HG03354 (cell line): Measurements from ENCODE around the gene SLCO3A1.

Experiments used
- ATAC-seq: cut with Tn5 transposase; IDR thresholded peaks from one replicate; pipeline ENCODE4 v1.9.1; 2021; ENCODE audit warnings: mild to moderate bottlenecking; ENCODE audit not compliant: unreplicated experiment, poor library complexity, severe bottlenecking

SLCO3A1 gene

DNA sequence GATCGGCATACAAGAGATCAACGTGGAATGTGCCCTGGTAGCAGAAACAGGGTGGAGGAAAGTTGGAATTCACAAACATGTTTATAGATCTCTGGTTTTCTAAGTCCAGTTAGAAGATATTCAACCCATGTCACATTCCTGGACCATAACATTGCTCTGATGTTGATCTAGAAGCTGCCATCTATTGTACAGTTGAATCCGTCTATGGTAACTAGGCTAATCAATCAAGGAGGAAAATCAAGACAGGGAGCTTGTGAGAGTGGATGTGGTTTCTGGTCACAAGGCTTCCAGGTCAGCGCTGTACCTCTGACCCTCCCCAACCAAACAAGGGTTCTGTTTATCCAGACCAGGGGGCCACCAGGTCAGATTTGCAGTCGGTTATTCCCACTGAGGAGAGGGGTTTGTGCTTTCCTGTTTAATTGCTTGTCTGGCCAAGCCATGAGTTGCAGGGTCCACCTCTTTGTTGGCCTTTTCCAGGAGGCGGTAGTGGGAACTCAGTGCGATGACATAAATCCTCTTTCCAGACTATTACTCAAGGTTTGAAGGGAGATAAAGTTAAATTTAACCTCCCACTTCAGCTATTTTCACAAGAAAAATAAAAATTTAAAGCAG is 130.3 kb downstream of the SLCO3A1 start:
- ATAC-seq: no peak

DNA sequence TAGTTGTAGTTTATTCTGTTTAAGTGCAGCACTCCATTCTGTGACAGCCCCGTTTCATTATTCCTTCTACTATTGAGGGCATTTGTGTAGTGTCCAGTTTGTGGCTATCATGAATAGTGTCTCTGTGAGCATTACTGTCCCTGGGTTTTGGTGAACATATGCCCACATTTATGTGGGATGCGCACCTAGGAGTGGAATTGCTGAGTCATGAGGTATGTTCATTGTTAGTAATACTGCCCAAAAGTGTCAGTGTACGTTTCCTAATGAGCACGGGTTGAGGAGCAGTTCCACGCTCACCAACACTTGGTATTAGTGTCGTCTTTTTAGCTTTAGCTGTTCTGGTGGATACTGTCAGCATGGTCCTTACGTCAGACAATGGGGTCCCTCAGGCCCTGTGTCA is 131.8 kb downstream of the SLCO3A1 start:
- no peak for ATAC-seq

DNA sequence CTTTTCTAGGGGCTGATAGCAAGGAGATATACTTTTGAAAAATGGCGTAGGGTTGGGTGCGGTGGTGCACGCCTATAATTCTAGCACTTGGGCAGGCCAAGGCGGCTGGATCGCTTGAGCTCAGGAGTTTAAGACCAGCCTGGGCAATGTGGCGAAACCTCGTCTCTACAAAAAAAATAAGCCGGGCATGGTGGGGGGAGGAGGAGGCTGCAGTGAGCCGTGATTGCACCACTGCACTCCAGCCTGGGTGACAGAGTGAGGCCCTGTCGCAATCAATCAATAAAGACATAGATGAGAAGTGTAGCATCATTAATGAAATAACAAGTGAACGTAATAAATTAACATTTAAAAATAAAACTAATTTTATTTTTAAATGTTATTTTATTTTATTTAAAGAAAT is 134.6 kb downstream of the SLCO3A1 start:
- no peak for ATAC-seq

DNA sequence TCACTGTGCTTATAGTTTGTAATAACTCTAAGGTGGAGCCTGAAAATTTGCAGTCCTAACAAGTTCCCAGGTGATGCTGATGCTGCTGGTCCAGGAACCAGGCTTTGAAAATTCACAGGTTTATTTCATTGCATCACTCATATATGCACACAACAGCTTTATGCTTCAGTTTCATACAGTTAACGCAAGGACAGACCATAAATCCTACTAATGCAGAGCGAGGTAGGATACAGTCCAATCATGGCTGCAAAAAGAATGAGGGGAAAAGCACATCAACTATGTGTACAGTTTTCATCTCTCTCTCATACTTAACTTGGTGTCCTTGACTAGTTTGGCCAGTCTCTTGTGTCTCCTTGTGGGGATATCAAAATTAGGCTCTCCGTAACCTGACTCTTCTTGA is 135.1 kb downstream of the SLCO3A1 start:
- no peak for ATAC-seq

DNA sequence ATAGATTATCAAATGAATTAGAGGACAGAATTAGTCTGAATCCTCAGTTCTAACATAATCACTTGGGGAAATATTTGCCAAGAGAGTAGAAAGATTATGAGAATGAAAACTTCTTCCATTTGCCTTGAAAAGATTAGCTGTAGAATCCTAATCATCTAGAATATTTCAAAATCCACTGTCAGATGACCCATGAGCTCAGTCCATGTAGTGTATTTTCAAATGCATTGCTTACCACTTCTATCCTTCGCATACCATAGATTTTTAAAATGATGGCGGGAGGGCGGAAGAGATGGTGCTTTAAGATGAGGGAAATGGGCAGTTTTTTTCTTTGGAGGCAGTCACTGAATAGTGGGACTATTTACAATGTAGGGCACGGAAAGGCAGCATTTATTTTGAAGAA is 136.3 kb downstream of the SLCO3A1 start:
- ATAC-seq: no peak

DNA sequence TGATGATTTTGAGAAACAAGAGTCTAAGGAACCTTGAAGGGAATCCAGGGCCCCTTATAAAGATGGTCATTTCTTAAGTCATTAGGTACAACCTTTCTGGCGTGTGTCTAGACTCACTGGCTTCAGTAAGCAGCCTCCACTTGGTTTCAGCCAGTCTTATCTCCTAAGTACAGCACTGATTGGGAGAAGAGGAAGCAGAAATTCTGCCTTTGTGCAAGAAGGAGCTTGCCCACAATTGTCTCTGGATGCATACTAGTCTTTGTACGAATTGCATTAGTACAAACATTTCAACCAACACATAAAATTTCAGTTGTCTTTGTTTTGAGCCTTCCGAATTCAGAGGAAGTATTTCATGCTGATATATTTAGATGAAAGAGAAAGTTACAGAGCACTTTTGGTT is 139.4 kb downstream of the SLCO3A1 start:
- no peak for ATAC-seq

DNA sequence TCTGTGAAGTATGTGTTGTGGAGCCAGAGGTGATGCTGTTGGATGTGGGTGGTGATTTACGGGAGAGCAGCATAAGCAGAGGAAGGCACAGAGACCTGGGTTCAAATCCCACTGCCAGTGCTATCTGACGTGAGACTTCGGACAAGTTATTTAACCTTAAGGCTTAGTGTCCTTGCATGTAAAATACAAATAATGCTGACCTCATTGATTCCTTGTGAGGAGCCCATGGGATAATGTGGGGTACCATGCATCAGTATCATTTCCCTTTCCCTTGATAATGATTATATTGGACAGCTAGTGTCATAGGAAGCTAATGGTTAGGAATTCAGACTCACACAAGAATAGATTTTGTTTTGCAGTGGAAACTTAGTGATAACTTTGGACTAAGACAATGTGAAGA is 141.6 kb downstream of the SLCO3A1 start:
- ATAC-seq: no peak

DNA sequence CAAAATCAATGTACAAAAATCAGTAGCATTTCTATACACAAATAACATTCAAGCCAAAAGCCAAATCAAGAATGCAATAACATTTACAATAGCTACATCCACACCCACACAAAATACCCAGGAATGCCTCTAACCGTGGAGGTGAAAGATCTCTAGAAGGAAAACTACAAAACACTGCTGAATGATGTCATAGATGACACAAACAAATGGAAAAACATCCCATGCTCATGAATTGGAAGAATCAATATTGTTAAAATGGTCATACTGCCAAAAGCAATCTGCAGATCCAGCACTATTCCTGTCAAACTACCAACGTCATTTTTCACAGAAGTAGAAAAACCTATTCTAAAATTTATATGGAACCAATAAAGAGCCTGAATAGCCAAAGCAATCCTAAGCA is 143.7 kb downstream of the SLCO3A1 start:
- no peak for ATAC-seq

DNA sequence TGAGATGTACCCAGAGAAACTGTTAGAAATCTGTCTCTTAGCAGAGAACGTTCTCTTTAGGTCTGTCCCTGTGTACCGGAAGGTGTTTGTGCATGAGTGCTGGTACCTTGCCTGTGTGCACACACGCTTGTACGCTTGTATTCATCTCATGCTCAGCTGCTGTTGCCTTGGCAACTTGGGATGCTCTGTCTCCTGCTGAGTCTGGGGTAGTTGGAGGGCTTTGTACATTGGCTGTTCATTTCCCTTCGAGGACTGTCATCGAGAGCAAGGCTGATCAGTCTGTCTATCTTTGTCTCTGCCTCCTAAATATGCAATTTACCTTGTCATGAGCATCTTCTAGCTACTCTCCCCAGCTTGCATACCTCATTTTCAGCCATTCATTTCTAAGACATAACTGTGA is 147.2 kb downstream of the SLCO3A1 start:
- no peak for ATAC-seq

DNA sequence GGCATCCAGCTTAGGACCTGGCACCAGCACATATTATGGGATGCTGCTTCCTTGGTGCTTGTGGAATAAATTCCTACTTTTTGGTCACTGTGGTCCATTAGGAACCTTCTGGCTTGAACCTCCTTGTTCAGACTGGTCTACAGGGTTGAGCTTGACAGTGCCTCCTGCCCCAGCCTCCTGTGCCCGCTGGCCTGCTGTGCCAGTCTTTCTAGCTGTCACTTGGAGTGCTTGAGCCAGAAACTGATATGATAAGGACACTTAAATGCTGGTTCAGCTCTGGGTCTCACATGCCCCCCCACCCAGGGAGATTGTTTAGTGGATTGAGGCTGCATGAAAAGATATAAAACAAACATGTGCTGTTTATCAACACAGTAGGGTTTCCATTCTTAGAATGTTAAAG is 147.8 kb downstream of the SLCO3A1 start:
- ATAC-seq: no peak

DNA sequence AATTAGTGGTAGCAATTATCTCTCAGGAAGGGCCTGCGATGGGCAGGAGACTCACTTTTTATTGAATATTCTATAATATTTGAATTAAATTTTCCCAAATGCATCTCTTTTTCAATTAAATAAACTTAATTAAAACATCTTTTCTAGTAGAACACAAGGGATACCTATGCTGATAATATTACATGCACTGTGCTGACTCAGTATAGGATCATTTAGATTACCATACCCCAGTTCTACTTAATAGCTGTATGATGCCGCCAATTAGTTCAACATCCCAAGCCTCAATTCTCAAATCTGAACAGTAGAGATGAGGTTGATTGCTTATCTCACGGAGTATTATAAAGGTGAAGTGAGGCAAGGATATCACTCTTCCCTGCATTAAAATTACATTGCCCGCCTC is 149.2 kb downstream of the SLCO3A1 start:
- ATAC-seq: no peak

DNA sequence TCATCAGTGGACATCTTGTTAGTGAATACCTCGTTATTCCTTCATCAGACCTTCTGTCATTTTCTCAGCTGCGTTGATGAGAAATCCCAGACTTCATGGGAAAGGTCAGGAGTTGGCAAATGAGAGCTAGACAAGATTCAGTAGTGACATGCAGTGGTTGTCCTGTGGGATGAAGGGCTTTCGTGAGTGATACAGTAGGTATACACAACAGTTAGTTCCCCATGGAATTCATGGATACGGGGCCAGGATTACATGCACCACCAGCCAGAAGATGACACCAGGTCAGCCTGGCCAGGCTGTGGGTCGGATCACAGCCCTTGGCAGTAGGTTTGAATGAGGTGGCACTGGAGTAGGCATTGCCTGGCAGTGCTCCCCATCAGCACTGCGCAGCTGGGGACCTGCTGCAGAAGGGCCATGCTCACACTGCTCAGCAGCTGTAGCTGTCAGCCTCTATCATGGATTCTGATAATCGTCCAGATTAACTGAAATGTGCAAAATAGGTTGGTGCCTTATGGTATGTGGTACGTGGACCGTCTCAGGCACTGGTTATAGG is 150.1 kb downstream of the SLCO3A1 start:
- ATAC-seq: no peak

DNA sequence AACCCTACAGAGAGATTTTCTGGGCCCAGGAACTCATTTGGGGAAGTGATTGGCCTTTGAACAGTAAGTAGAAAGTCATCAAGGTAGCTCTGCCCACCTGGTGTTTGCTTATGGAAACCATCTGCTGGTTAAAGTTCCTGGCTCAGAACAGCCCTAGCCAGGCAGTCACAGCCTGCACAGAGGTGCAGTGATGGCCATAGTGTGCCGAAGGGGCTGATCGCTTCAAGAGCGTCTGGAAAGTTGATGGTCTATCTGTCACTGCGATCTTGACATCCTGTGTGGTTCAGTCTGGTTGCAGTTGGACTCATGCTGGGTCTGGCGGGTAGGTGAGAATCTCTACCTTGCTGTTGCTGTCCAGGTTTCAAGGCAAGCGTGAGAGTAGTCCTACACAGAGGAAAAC is 151.6 kb downstream of the SLCO3A1 start:
- no peak for ATAC-seq

DNA sequence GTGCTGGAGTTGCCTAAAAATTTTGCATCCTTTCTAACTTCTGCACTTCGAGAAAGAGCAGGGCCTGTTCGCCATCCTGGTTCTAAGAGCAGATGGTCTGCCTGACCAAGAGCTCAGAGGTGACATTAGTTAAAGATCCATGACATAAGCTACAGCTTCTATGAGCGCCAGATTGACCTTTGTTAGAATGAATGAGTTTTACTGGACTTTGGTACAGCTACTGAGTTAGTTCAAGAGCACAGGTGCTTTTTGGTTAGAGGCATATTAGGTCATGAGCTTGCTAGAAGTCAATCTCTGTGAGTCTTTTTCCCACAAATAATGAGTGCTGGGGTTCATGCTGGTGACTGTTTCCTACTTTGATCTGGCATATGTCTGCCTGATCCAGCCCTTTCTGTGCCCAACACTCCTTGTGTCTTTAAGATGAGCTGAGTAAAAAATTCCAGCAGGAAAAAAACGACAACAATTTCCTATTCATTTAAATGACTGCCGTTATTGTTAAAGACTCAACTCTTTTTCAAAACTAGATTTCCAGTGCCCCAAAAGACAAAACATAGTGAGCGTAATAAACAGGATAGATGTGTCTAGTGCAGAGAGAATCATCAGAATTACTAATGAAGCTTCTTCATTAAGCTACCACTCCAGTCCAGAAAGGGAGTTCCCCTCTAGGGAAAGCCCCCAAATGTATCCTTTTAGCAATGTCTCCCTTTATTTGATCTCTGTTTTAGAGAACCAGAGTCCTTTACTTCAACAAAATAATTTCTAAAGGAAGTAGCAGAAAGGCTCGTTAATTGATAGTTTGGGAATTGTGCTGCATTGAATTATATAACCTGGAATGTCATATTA is 152.9 kb downstream of the SLCO3A1 start:
- ATAC-seq: no peak

DNA sequence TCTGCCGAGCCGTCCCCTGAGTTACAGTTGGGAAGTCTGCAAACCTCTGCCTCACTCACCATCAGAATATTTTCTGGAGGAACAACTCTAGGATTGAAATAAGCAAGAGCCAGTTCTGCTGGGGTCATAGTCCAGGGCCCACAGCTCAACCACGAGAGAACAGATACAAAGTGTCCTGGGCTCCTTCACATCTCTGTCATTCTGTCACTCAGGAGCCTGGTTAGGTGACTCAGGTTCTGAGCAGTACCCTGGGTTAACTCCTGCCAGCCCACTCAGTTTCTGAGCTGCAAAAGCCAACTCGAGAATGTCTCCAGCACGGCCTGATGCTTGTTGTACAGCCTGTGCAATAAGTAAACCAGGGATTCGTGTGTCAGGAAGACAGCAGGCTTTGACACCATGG is 155.7 kb downstream of the SLCO3A1 start:
- ATAC-seq: no peak

DNA sequence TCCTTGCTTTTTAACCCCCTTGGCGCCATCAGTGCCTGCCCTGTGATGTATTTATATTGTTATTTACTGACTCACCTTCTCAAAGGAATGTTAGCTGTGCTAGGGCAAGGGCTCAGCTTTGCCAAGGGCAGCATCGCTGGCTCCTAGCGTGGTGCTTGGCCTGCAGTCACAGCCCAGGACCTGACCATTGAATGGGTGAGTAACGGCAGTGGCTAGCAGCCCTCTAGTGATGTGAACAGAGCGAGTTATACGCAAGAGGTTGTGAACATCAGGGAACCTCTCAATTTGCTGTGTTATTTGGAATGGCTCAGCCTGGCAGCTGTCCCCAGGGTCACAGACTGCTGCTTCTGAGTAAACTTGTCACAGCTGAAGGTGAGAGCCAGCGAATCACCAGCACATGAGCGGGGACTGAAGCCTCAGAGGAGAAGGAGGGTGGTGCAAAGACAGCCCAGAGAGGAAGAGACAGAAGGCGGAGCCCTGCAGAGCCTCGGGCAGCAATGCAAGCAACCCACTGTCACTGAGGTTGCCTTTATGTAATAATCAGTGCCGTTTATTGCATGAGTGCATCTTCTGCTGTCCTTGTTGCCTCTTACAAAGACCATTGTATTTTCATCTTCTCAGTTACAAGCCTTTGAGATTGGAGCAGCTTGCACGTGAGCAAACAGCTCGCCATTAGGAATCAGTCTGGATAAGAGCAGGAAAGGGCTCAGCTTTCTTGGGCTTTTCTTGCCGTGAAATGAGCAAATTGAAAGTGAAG is 158.3 kb downstream of the SLCO3A1 start:
- no peak for ATAC-seq

DNA sequence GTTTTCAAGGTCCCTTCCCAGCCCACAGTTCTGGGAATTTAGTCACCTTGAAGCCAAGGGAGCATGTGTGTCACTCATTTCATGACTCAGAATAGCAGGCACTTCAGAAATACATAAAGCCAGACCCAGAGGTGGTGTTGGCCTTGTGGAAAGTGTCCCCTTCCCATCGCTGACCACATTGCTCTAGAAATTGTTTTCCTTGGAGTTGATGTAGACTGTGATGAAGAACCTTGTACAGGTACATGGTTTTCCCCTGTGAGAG is 158.8 kb downstream of the SLCO3A1 start:
- ATAC-seq: no peak

DNA sequence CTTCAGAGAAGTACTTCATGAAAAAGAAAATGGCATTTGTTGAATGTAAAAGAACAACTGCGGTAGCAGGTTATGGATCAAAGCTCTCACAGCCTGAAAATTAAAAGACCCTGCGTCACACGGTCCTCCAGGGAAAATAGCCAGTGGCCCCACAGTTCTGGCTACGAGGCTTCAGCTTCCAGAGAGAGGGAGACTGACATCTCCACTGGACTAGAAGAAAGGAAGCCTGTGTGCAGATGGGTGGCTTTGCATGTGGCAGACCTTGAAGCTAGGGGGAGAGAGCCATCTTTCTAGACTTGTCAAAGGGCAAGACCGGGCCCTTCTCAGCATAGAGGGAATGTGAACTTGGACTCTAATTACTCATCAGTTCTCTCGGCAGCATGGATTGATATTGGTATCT is 159.4 kb downstream of the SLCO3A1 start:
- ATAC-seq: no peak

DNA sequence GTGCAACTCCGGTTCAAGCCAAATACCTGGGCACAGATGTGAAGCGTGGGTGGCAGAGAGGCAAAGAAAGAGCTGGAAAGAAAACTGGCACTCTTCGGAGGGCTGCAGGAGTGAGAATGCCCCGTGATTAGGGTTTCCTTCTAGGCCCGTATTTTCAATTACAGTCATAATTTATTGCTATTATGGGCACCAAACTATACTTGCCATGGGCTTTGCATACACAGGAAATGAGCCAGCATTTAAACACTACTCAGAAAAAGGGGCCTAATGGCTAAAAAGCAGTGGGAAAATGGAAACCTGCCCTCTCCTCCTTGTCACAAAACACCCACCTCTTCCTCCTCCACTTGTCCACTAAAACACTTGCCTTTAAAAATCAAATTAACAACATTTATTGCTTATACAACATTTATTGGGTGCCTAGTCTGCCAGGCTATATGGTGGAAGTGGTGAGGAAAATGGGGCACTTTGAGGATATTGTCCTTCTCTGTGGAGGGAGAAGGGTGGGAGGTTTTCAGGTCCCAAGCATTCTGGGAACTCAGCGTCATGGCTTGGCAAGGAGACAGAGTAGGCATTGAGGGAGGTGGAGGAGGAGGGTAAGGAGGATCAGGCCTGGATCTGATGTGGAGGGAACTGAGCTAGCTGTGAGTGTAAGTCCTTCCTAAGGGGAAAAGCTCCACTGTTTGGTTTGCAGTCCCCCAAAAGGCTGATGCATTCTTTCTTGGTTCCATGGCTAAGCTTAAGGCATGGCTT is 160.9 kb downstream of the SLCO3A1 start:
- no peak for ATAC-seq

DNA sequence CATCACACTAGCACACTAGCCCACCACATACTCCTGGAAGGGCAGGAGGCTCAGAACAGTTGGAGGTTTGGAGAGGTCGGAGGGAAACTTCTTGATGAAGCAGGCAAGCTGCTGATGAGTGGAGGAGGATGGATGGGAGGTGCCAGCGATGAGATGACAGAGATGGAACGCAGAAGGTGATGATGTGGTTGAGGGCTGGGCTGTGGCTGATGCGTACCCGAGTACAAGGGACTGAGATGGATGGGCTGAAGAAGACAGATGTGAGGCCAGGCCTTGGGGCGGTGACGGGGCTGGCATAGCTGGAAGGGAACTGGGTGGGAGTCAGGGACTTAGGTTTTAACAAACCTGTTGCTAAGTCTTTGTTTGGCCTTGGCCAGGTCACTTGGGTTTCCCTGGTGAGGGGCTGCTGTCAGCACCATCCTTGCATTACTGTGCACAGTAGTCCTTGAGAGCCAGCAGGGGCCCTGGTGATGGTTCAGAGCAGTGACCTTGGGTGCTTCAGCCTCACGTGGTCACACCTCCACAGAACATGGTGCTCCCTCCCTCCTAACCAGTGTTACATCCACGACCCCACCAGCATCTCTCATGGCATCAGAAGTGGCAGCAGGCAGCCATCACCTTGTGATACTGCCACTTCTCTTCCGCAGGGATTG is 164.5 kb downstream of the SLCO3A1 start:
- no peak for ATAC-seq
